ENCODE results near the gene CFAP298.

GRCh38 chr21:32608851-32609250, 3.3 kb downstream of the CFAP298 start:
- no peak for TF ChIP-seq LEF1 (IDR thresholded peaks at IDR 0.05; ENCODE audit: borderline replicate concordance)
- TF ChIP-seq BHLHE40 (IDR thresholded peaks at IDR 0.05; ENCODE audit: borderline replicate concordance): no peak
- TF ChIP-seq L3MBTL2 (conservative IDR thresholded peaks at IDR 0.05): no peak
- TF ChIP-seq SP1 (IDR thresholded peaks at IDR 0.05): no peak
- no peak for TF ChIP-seq NFRKB (IDR thresholded peaks at IDR 0.05)
- no peak for TF ChIP-seq ELF4 (IDR thresholded peaks at IDR 0.05)

All from HEK293T (cell line).